ENCODE results near the gene MTHFD1L. TPM values are rescaled to one million over a fixed set of nuclear protein-coding genes. Genes with fewer than 3 reads are reported as not detected.
A peak's percentile ranks its signal among the peaks of the same experiment; 100 is the strongest.

Gene MTHFD1L
- polyA plus RNA-seq, 3 donors: 0.25 to 1.3 (median 0.39) TPM

DNA sequence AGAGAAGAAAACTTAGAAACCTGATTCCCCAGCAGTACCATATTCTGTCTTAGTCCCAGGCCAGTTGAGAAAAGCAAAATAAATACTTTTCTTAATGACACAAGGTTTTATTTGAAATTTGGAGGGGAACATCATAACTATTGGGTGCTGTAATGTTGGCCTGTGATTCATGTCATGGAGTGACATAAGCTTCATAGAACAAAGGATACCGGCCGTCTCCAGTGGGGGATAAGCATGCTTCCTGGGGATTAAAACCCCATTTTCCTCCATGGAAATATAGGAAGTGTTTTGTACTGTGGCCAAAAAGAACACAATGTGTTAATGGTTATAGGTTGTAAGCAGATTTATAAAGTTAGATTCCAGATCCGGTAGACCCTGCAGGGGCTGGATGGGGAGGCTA, 18.0 kb downstream of the MTHFD1L start:
- Histone ChIP-seq H3K27me3 (ENCODE audit: control insufficient read depth in 2 of 2, insufficient read depth in 2 of 2, low read length in 2 of 2) (no peaks in the 10 kb centered on the region), H3K4me3 (replicated peaks in 1 of 3; ENCODE audit: low read depth in 2 of 3, low read length in 3 of 3) (no peak overlapping the region), H3K9ac (ENCODE audit: insufficient read depth, low read length, poor library complexity, severe bottlenecking) (no peak overlapping the region), H3K36me3 (replicated peaks in 1 of 2; ENCODE audit: control insufficient read depth in 1 of 2, insufficient read depth in 2 of 2, low read length in 2 of 2) (peaks cover 0 to 4% of the 10 kb centered on the region in 2 donors), H2AFZ (ENCODE audit: insufficient read depth, low read depth, low read length, poor library complexity, severe bottlenecking) (no peak overlapping the region), H3K4me1 (ENCODE audit: control insufficient read depth in 1 of 2, insufficient read depth in 2 of 2, low read length in 2 of 2) (no peaks in the 10 kb centered on the region), H3K9me3 (replicated peaks in 1 of 2; ENCODE audit: control insufficient read depth in 1 of 2, insufficient read depth in 1 of 2, low read length in 2 of 2) (no peaks in the 10 kb centered on the region), H3K4me2 (replicated peaks; ENCODE audit: extremely low read depth, low read length, poor library complexity, severe bottlenecking) (no peak overlapping the region), H4K20me1 (ENCODE audit: insufficient read depth, low read length) (no peaks in the 10 kb centered on the region), H3K79me2 (ENCODE audit: insufficient read depth, low read length) (no peaks in the 10 kb centered on the region), H3K27ac (ENCODE audit: low read depth in 1 of 2, low read length in 2 of 2) (no peak overlapping the region)
- no peak for DNase-seq
- 100% methylated on average over 1 of the region's 3 CpGs for WGBS (ENCODE audit: insufficient coverage)
- no peak overlapping the region for H3K4me3 Mint-ChIP-seq
- H3K36me3 Mint-ChIP-seq: peaks cover 13 to 17% of the 10 kb centered on the region in 2 donors
- H3K4me1 Mint-ChIP-seq: no peaks in the 10 kb centered on the region
- peaks cover 0 to 5% (median 0%) of the 10 kb centered on the region in 7 donors for H3K9me3 Mint-ChIP-seq
- TF ChIP-seq CTCF (IDR thresholded peaks at IDR 0.05): no peak
- intact Hi-C loops (cut with micrococcal nuclease): no loop called here
- H3K27ac Mint-ChIP-seq: peak overlapping the region in 1 of 7 donors; percentile 44
- H3K27me3 Mint-ChIP-seq (ENCODE audit: low read depth in 3 of 3): peaks cover 0 to 2% (median 0%) of the 10 kb centered on the region in 3 donors

GRCh38 chr6:150886155-150886554, 20.7 kb downstream of the MTHFD1L start:
- Histone ChIP-seq H3K9ac (ENCODE audit: insufficient read depth, low read length, poor library complexity, severe bottlenecking) (no peak overlapping the region), H3K4me3 (replicated peaks in 1 of 3; ENCODE audit: low read depth in 2 of 3, low read length in 3 of 3) (no peak overlapping the region), H3K79me2 (ENCODE audit: insufficient read depth, low read length) (no peaks in the 10 kb centered on the region), H3K9me3 (replicated peaks in 1 of 2; ENCODE audit: control insufficient read depth in 1 of 2, insufficient read depth in 1 of 2, low read length in 2 of 2) (no peaks in the 10 kb centered on the region), H3K4me1 (ENCODE audit: control insufficient read depth in 1 of 2, insufficient read depth in 2 of 2, low read length in 2 of 2) (no peaks in the 10 kb centered on the region), H3K27me3 (ENCODE audit: control insufficient read depth in 2 of 2, insufficient read depth in 2 of 2, low read length in 2 of 2) (no peaks in the 10 kb centered on the region), H4K20me1 (ENCODE audit: insufficient read depth, low read length) (no peaks in the 10 kb centered on the region), H2AFZ (ENCODE audit: insufficient read depth, low read depth, low read length, poor library complexity, severe bottlenecking) (no peak overlapping the region), H3K4me2 (replicated peaks; ENCODE audit: extremely low read depth, low read length, poor library complexity, severe bottlenecking) (no peak overlapping the region), H3K36me3 (replicated peaks in 1 of 2; ENCODE audit: control insufficient read depth in 1 of 2, insufficient read depth in 2 of 2, low read length in 2 of 2) (peaks cover 0 to 4% of the 10 kb centered on the region in 2 donors), H3K27ac (ENCODE audit: low read depth in 1 of 2, low read length in 2 of 2) (no peak overlapping the region)
- Mint-ChIP-seq H3K27ac (no peak overlapping the region), H3K4me1 (no peaks in the 10 kb centered on the region), H3K36me3 (peaks cover 18 to 21% of the 10 kb centered on the region in 2 donors), H3K4me3 (no peak overlapping the region), H3K27me3 (ENCODE audit: low read depth in 3 of 3) (no peaks in the 10 kb centered on the region), H3K9me3 (peaks cover 0 to 2% (median 0%) of the 10 kb centered on the region in 7 donors)
- DNase-seq: no peak
- 100% methylated on average over 3 of the region's 7 CpGs for WGBS (ENCODE audit: insufficient coverage)
- TF ChIP-seq CTCF (IDR thresholded peaks at IDR 0.05): no peak
- intact Hi-C loops (cut with micrococcal nuclease): no loop called here

Data from CD14-positive monocyte (primary cell).